ENCODE data around the gene HAUS5.
"Not testable (repeated sequence)": the region's sequence is repeated elsewhere in the genome, so short reads cannot be mapped to it uniquely, and the experiment has no call there.

HAUS5 gene

DNA sequence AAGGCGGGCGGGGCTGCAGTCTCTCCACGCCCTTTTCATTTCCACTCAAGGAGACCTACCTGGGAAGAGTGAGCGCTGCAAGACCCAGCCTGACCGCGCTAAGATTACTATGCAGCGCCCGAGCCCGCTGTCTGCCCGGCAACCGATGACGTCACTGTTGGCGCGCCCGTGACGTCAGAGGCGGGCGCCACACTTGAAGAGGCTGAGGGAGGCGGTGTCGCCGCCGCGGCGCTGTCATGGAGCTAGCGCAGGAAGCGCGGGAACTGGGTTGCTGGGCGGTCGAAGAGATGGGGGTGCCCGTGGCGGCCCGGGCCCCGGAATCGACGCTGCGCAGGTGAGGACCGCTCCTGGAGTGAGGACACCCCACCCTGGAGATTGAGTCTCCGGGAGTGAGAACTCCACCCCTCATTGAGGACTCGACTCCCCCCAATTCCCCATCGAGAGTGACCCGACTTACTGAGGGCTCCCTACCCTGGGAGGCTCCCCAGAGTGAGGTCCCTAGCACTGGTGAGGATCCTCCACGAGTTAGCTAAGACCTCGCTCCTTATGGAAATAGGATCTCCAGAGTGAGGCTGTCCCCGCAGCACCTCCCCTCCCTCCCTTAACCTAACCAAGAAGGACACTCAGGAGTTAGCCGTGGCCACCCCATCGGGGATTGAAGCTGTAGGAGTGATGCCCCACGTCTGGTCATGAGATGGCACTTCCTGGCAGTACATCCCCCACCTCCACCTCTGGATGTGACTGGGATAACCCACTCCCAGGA lies at the start of gene HAUS5:
Gene HAUS5 (plus strand): TSS at position 177 of the 763 bp plus-strand sequence. CDS start 60 bp downstream, at position 237.
- peak; percentile 94 for DNase-seq (ENCODE audit: low spot score)

DNA sequence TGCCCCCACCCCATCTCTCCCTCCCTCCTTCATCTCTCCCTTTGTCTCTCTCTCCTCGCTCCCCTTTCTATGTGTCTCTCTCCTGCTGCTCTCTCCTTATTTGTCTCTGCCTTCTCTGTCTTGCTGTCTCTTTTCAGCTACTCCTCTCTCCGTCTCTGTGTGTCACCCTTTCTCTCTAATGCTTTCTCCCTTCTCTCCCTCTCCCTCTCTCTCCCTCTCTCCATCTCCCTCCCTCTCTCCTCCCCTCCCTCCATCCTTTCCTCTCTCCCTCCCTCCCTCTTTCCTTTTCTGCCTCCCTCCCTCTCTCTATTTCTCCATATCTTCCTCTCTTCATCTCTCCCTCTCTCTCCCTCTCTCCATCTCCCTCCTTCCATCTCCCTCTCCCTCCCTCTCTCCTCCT lies 49.8 kb upstream of the HAUS5 start:
- DNase-seq (ENCODE audit: low spot score) = no peak

DNA sequence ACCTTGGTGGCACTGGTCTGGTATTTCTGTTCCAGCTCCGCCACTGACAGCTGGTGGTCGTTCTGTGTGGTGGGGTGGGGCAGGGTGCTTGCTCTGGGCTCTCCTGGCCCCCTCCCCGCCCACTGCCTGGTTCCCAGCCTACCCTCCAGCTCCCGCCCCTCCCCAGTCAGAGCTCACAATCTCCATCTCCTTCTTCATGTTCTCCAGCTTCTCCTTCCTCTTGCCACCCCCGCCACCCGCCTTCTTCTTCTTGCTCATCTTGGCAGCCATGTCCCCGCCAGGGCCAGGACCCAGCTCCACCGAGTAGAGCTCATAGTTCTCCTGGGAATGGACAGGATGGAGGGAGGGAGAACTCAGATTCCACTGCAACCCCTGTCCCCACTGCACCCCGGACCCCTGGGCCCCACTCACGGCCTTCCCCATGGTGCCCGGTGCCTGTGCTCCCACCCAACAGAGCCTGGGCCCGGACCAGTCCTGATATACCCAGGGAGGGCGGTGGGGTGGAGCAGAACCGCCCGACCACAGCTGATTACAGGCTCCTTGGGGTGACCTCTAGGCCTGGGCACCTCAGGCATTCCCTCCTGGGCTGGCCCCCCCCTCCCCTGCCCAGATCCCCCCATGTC lies 49.2 kb upstream of the HAUS5 start, which contains the start of gene ATP4A:
Gene ATP4A (minus strand): TSS at position 452 of the 623 bp plus-strand sequence. CDS start 29 bp downstream, at position 423.
- DNase-seq (ENCODE audit: low spot score) = no peak

DNA sequence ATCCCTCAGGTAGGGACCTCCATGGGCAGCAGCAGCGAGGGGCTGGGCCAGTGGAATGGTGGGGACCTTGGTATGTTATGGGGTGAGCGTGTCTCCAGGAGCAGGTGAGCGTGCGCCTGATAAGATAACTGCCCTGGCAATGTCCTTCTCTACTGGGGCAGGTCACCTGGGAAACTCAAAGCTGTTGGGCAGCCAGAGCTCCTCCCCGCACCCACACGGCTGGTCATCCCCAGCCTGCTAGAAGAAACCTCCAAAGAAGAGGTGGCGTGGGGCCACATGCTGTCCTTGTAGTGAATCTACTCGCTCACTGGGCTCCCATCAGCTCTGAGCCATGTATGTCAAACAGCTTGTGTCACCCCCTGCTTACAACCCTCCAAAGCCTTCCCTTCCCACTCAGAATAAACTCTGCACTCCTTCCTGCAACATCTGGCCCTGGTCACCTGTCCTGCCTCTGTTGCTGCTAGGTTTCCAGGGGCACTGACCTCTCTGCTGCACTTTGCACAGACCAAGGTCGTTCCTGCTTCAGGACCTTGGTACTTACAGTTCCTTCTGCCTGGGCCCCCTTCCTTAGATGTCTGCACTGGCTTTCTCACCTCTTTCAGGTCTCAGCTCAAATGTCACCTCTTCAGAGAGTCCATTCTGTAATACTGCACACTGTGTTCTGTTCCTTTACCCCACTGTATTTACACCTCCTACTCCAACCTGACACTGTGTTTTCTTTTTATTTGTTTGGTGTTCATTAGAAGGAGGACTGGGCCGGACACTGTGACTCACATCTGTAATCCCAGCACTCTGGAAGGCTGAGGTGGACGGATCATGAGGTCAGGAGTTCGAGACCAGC lies 47.3 kb upstream of the HAUS5 start:
- no peak for DNase-seq (ENCODE audit: low spot score)

- DNase-seq (ENCODE audit: low spot score) = no peak
Measured at GRCh38 chr19:35566738-35567137, 45.8 kb upstream of the HAUS5 start.

GRCh38 chr19:35569281-35569781 lies 43.2 kb upstream of the HAUS5 start:
- no peak for DNase-seq (ENCODE audit: low spot score)

DNA sequence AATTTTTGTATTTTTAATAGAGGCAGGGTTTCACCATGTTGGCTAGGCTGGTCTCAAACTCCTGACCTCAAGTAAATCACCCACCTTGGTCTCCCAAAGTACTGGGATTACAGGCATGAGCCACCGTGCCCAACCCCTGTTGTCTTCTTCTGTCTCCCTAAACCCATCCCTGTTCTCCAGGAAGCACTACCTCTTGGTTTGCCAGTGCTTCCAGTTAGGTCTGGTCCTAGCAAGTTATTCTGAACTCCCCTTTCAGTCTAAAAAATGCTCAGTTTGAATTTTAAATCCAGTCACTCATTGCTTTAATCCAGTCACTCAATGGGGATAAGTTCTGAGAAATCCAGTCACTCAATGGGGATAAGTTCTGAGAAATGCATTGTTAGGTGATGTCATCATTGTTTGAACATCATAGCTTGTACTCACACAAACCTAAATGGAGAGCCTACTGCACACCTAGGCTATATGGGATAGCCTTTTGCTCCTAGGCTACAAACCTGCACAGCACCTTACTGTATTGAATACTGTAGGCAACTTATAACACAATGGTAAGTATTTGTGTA lies 41.0 kb upstream of the HAUS5 start:
- no peak for DNase-seq (ENCODE audit: low spot score)

DNA sequence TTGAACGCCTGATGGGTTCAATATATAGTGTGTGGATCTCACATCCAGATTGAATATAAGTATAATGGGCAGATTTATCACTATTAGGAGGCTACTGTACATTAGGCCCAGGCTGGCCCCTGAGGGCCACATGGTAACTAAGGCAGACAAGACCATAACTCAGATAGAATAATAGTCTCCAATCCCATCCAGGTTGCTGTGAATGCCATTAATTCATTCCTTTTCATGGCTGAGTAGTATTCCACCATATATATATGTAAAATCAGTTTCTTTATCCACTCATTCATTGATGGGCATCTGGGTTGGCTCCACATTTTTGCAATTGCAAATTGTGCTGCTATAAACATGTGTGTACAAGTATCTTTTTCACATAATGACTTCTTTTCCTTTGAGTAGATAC lies 34.6 kb upstream of the HAUS5 start:
- no peak for DNase-seq (ENCODE audit: low spot score)

DNA sequence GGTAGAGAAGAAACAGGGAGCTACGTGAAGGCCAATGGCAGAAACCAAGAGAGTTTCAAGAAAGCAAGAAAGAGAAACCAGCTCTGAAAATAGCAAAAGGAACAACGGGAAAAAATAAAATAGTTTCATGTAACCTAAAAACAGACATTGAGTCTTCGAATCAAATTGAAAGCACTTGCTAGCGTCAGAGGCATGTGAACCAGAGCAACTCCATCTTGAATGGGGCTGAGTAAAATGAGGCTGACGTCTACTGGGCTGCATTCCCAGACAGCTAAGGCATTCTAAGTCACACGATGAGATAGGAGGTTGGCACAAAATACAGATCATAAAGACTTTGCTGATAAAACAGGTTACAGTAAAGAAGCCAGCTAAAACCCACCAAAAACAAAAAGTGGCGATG lies 33.8 kb upstream of the HAUS5 start:
- no peak for DNase-seq (ENCODE audit: low spot score)

- no peak for DNase-seq (ENCODE audit: low spot score)
Measured at GRCh38 chr19:35582760-35583159, 29.8 kb upstream of the HAUS5 start.

DNA sequence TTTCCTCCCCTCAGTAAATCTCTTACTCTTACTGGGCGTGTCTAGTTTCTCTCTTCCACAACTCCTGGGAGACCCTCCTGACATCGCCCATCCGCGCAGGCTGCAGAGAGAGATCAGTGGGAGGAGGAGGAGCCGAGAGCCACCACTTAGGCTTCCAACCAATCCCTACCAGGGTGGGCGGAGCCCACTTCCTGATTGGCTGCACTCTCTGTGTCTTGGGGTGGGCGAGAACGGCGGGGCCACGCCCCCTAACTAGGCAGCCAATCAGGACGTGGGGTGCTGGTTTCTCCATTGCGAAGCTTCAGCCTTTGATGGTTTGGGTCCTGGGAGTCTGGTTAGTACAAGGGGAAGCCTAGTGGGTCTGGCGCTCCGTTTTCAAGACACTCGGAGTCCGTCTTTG lies 26.7 kb upstream of the HAUS5 start, which contains the start of gene PMIS2:
Gene PMIS2 (plus strand): TSS at position 326 of the 400 bp plus-strand sequence. CDS start 87 bp downstream, outside the sequence.
- no peak for DNase-seq (ENCODE audit: low spot score)

DNA sequence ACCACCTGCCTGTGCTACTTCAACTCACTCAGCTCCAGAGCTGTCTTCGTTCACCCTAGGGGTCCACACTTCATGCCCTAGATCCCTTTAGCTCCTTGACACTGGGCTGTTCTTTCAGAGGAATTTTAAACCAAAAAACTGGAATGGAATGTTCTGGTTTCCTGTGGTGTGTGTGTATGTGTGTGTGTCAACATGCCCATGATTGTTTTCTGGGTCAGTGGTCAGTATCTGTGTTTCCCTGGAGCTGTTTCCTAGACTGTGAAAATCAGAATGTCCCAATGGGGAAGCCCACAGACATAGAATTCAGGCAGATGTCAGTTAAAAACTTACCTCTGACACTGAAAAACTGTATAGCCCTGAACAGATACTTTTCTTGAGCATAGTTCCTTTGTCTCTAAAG lies 25.2 kb upstream of the HAUS5 start:
- peak; percentile 19 for DNase-seq (ENCODE audit: low spot score)

- DNase-seq (ENCODE audit: low spot score) = no peak
Measured at GRCh38 chr19:35590875-35591274, 21.7 kb upstream of the HAUS5 start.

GRCh38 chr19:35592226-35592625 lies 20.3 kb upstream of the HAUS5 start:
- DNase-seq (ENCODE audit: low spot score) = peak; percentile 54

GRCh38 chr19:35595026-35595425 lies 17.5 kb upstream of the HAUS5 start:
- DNase-seq (ENCODE audit: low spot score) = not testable (repeated sequence)

DNA sequence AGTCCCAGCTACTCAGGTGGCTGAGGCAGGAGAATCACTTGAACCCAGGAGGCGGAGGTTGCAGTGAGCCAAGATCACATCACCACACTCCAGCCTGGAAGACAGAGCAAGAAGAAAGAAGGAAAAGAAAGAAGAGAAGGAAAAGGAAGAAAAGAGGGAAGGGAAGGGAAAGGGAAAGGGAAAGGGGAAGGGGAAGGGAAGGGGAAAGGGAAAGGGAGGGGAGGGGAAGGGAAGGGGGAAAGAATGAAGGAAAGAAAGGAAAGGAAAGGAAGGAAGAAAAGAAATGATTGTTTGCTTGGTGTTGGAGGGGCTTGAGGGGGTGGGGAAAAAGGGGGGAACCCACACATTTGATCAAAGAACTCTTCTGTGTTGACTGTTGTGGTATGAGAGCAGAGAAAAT lies 16.6 kb upstream of the HAUS5 start:
- DNase-seq (ENCODE audit: low spot score) = no peak

- DNase-seq (ENCODE audit: low spot score) = peak; percentile 12
Measured at GRCh38 chr19:35596366-35596999, 16.1 kb upstream of the HAUS5 start.

DNA sequence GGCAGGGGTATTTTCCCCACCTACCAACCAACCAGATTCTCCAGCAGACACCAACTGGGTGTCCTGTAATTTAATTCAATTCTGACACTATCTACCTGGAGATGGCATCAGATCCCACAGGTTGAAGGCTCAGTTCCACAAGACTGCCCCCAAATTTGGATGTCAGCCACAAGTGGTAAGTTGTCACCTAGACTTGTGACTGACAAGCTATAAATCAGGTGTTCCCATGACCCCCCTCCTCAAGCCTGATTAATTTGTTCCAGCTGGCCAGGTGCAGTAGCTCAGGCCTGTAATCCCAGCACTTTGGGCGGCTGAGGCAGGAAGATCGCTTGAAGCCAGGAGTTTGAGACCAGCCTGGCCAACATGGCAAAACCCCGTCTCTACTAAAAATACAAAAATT lies 10.6 kb upstream of the HAUS5 start:
- peak; percentile 70 for DNase-seq (ENCODE audit: low spot score)

DNA sequence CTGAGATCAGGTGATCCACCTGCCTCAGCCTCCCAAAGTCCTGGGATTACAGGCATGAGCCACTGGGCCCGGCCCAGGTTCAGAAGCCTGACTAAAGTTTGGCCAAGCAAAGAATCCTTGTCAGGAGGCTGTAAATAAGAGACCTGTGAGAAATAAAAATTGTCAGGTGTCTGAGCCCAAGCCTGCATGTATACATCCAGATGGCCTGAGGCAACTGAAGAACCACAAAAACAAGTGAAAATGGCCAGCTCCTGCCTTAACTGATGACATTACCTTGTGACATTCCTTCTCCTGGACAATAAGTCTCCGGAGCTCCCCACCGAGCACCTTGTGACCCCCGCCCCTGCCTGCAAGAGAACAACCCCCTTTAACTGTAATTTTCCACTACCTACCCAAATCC lies 8.1 kb upstream of the HAUS5 start:
- not testable (repeated sequence) for DNase-seq (ENCODE audit: low spot score)

GRCh38 chr19:35607170-35607569 lies 5.4 kb upstream of the HAUS5 start:
- DNase-seq (ENCODE audit: low spot score) = not testable (repeated sequence)

- no peak for DNase-seq (ENCODE audit: low spot score)
Measured at GRCh38 chr19:35607661-35608060, 4.9 kb upstream of the HAUS5 start.

All from kidney tubule cell (primary cell).